ENCODE results near the gene SNRNP48. TPM values are rescaled to one million over a fixed set of nuclear protein-coding genes. Genes with fewer than 3 reads are reported as not detected.

SNRNP48 gene
- polyA plus RNA-seq, 3 donors: 5.1 to 6.0 (median 5.9) TPM

DNA sequence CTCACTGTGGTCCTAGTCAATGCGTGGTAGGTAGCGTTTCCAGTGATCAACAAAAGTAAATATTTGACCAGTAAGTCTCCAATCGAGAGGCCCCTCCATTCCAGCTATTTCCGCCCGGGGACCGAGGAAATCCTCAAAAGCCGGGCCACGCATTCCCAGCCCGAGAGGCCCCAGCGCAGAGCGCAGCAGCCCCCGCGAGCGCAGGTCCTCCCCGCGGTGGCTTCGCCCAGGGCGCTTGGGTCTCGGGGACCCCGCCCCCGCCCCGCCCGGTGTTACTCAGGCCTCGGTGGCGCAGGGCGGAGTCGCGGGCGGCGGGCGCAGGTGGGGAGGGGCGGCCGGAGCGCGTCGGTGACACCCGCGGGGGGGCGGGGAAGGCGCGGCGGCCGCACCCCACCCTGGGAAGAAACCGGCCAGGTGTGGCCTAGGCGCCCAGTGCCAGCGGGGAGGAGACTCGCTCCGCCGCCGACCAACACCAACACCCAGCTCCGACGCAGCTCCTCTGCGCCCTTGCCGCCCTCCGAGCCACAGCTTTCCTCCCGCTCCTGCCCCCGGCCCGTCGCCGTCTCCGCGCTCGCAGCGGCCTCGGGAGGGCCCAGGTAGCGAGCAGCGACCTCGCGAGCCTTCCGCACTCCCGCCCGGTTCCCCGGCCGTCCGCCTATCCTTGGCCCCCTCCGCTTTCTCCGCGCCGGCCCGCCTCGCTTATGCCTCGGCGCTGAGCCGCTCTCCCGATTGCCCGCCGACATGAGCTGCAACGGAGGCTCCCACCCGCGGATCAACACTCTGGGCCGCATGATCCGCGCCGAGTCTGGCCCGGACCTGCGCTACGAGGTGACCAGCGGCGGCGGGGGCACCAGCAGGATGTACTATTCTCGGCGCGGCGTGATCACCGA lies 48.6 kb upstream of the SNRNP48 start, which contains the start of gene DSP:
TSS of gene DSP (plus strand) at position 497 of the 890 bp plus-strand sequence. CDS start at position 742, 245 bp downstream.
- intact Hi-C loops (cut with micrococcal nuclease): no loop called here
- H3K36me3 Mint-ChIP-seq: peaks cover 5 to 10% of the 10 kb centered on the region in 2 donors
- peak within 1 kb of the TSS; percentile 70 for H2AFZ ChIP-seq (ENCODE audit: insufficient read depth, low read depth, low read length, poor library complexity, severe bottlenecking)

More for the DNA sequence above, 48.6 kb upstream of the SNRNP48 start, which contains the start of gene DSP:
- Mint-ChIP-seq H3K27me3 (ENCODE audit: low read depth in 3 of 3) (peaks cover 90 to 96% (median 93%) of the 10 kb centered on the region in 3 donors), H3K27ac (peak within 1 kb of the TSS in 1 of 7 donors; percentile 48), H3K4me1 (peaks cover 21% of the 10 kb centered on the region), H3K4me3 (peak within 1 kb of the TSS; percentile 85 to 94), H3K9me3 (peaks cover 0 to 23% (median 13%) of the 10 kb centered on the region in 7 donors)
- no peaks in the 10 kb centered on the region for H4K20me1 ChIP-seq (ENCODE audit: insufficient read depth, low read length)
- no peak for TF ChIP-seq CTCF (IDR thresholded peaks at IDR 0.05)
- no peak within 1 kb of the TSS for H3K27ac ChIP-seq (ENCODE audit: low read depth in 1 of 2, low read length in 2 of 2)
- H3K9ac ChIP-seq (ENCODE audit: insufficient read depth, low read length, poor library complexity, severe bottlenecking): peak within 1 kb of the TSS; percentile 15
- H3K4me1 ChIP-seq (ENCODE audit: control insufficient read depth in 1 of 2, insufficient read depth in 2 of 2, low read length in 2 of 2): peaks cover 19 to 24% of the 10 kb centered on the region in 2 donors
- no peak for DNase-seq
- peaks cover 3 to 38% of the 10 kb centered on the region in 2 donors for H3K9me3 ChIP-seq (replicated peaks in 1 of 2; ENCODE audit: control insufficient read depth in 1 of 2, insufficient read depth in 1 of 2, low read length in 2 of 2)
- WGBS (ENCODE audit: insufficient coverage): under 1% methylated on average over 103 of the region's 105 CpGs
- no peaks in the 10 kb centered on the region for H3K79me2 ChIP-seq (ENCODE audit: insufficient read depth, low read length)
- H3K27me3 ChIP-seq (ENCODE audit: control insufficient read depth in 2 of 2, insufficient read depth in 2 of 2, low read length in 2 of 2): peaks cover 83 to 96% of the 10 kb centered on the region in 2 donors
- H3K4me3 ChIP-seq (replicated peaks in 1 of 3; ENCODE audit: low read depth in 2 of 3, low read length in 3 of 3): peak within 1 kb of the TSS; percentile 39 to 79 (median 46)
- peak within 1 kb of the TSS; percentile 88 for H3K4me2 ChIP-seq (replicated peaks; ENCODE audit: extremely low read depth, low read length, poor library complexity, severe bottlenecking)
- no peaks in the 10 kb centered on the region for H3K36me3 ChIP-seq (replicated peaks in 1 of 2; ENCODE audit: control insufficient read depth in 1 of 2, insufficient read depth in 2 of 2, low read length in 2 of 2)
